Inflammatory macrophage treated with lipopolysaccharide for 4 hours (primary cell): ENCODE results near the gene MAP3K3.
A peak's percentile ranks its signal among the peaks of the same experiment; 100 is the strongest.

Source experiments
- DNase-seq: peaks from one replicate; pipeline ENCODE4 v3.0.0-alpha.2; 2020

MAP3K3 gene

DNA sequence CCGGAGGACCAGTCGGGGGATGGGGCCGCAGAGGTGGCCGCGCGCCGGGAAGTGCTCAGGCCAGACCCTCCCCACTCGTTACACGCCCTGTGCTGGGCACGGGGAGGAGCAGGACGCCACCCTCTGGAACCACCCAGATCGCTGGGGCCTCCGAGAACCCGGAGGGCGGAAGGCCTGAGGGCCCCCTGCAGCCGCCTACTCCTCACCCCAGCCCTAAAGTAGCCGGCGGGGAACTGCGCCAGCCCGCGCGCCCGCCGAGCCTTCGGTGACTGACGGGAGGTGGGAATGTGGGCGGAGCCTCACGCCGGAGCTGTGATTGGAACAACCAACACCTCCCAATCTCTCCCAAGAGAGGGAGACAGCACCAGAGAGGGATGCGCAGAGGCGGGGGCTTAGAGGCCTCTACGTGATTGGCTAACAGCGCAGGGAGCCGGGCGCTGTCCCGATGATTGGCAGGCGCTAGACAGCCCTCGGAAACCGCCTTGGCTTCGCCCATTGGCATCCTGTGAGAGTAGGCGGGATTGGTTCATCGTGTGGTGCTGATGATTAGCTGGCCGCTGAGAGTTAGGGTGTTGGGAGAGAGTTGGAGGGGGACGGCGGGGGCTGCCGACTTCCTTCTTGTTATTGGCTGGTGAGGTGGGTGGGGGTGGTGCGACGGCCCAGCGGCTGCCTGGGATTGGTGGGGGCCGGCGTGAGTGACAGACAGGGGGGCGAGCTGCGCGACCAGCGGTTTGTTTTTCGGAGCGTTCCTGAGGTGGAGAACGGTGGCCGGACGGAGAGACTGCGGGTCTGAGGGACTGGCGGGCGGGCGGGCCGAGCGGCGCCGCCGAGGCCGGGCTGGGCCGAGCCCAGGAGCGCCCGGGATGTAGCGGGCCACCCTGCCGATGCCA is at the start of gene MAP3K3:
TSS of gene MAP3K3 (plus strand) at position 734 of the 890 bp plus-strand sequence. CDS start 343 bp downstream, outside the sequence.
- peak; percentile 100 for DNase-seq

DNA sequence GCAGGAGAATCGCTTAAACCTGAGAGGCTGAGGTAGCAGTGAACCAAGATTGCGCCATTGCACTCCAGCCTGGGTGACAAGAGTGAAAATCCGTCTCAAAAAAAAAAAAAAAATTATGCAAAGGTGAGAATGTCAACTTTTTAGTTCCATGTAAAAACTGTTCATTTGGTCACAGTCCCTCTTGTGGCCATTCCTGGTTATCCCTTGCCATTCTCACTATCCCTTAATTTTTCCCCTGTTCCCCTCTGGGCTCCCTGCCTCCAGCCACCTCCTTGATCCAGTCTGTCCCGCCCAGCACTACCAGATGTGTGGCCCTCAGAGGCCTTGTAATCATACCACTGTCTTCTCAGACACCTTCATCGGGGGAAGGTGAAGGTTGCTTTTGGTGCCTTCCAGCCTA is 48.6 kb upstream of the MAP3K3 start:
- DNase-seq, result no peak

DNA sequence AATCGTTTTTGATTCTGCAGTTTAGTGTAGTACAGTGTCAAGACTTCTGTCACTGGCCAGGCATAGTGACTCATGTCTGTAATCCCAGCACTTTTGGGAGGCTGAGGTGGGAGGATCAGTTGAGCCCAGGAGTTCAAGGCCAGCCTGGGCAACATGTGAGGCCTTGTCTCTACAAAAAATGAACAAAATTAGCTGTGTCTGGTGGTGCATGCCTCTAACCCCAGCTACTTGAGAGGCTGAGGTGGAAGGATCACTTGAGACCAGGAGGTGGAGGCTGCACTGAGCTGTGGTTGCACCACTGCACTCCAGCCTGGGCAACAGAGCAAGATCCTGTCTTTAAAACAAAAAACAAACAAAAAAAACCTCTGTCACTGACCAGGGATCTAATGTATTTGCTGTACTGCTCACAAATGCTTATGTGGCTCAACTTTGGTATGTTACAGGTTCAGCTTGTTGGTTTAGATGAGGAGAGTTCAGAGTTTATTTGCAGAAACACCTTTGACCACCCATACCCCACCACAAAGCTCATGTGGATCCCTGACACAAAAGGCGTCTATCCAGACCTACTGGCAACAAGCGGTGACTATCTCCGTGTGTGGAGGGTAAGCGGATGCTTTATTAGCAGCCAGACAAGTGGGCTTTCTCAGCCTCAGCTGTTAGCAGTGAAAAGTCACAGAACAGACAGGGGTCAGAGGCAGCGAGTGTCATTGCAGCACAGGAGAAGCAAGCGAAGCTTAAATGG is 44.0 kb upstream of the MAP3K3 start:
- no peak for DNase-seq

DNA sequence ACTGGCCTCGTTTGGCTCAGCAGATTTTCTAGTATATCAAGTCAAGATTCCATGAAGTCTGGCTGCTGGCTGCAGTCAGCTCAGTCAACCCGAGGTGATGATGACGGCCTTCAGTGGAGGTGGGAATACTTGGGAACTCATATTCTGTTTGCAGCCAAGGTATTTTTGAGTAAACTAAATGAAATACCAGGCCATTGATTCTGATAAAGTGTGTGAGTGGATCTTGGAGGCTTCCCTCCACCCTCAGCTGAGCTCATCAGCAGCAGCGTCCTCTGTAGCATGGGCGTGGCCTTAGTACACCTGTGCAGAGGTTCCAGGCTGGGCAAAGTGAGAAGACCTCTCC is 43.5 kb upstream of the MAP3K3 start:
- DNase-seq, result no peak

DNA sequence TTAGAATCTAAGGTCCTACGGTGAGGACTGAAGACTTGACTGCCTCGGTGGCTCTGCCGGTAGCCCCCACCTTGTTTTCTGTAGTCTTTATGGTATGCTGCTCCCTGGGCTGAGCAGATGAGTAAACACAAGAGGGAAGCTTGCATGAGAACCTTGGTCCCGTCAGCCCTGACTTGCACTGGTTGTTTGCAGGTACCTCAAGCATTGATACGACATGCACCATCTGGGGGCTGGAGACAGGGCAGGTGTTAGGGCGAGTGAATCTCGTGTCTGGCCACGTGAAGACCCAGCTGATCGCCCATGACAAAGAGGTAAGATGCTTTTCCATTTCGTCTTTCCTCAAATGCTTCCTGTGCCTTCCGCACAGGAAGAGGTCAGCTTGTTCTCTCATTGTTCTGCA is 42.6 kb upstream of the MAP3K3 start:
- no peak for DNase-seq

DNA sequence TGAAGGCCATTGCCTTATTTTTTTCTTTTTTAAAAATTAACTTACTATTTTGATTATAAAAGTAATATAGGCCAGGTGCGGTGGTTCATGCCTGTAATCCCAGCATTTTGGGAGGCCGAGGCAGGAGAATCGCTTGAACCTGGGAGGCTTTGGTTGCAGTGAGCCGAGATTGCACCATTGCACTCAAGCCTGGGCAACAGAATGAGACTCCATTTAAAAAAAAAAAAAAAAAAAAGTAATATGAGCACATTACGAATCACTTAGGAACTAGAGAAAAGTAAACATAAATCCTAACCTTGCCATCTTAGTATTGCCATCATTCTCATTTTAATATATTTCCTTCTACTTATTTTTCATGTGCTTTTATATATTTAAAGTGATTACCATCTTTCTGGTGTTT is 34.4 kb upstream of the MAP3K3 start:
- no peak for DNase-seq

DNA sequence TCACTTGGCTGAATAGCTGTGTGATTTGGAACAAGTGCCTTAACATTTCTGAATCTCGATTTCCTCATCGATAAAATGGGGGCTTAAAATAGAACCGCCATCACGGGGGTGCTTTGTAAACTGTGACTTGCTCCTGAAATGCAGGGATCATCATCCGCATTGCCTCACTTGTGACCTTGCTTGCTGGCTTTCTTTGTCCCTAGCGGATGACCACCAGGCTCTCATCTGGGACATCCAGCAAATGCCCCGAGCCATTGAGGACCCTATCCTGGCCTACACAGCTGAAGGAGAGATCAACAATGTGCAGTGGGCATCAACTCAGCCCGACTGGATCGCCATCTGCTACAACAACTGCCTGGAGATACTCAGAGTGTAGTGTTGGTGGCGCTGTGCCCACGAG is 33.4 kb upstream of the MAP3K3 start:
- no peak for DNase-seq

DNA sequence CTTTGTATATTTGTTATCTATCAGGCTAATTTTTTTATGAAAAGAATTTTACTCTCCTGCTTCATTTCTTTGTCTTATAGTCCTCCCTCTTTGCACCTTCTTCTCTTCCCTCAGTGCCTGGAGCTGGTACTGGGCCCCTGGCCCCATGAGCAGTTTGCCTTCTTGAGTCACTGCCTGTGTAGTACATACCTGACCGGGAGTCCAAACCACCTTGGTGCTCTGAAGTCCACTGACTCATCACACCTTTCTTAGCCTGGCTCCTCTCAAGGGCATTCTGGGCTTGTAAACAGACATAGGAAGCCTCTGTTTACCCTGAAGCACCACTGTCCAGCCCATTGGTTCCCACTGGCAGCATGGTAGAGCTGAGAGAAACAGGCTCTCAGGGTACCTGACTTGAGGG is 32.6 kb upstream of the MAP3K3 start:
- no peak for DNase-seq

DNA sequence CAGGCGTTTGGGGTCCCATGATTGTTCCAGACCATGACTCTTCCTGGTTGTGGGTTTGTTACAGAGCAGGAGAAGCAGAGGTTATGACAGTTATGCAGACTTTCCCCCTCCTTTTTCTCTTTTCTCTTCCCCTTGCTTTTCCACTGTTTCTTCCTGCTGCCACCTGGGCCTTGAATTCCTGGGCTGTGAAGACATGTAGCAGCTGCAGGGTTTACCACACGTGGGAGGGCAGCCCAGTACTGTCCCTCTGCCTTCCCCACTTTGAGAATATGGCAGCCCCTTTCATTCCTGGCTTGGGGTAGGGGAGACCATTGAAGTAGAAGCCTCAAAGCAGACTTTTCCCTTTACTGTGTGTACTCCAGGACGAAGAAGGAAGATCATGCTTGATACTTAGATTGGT is 29.4 kb upstream of the MAP3K3 start:
- no peak for DNase-seq

DNA sequence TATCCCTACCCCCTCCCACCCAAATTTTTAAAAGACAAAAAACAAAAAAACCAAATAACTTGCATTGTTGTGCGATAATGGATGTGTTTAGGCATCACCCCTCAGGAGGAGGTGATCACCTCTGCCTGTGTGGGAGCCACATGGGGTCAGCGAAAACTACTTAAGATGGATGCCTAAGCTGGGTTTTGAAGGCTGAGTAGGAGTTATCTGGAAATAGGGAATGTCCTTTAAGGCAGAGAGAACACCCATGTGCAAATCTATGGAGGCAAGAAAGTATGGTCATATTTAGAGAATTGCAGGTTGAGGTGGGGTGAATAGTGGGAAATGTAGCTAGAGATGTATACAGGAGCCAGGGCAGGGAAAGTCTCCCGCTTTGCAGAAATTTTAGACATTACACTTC is 27.1 kb upstream of the MAP3K3 start:
- no peak for DNase-seq

DNA sequence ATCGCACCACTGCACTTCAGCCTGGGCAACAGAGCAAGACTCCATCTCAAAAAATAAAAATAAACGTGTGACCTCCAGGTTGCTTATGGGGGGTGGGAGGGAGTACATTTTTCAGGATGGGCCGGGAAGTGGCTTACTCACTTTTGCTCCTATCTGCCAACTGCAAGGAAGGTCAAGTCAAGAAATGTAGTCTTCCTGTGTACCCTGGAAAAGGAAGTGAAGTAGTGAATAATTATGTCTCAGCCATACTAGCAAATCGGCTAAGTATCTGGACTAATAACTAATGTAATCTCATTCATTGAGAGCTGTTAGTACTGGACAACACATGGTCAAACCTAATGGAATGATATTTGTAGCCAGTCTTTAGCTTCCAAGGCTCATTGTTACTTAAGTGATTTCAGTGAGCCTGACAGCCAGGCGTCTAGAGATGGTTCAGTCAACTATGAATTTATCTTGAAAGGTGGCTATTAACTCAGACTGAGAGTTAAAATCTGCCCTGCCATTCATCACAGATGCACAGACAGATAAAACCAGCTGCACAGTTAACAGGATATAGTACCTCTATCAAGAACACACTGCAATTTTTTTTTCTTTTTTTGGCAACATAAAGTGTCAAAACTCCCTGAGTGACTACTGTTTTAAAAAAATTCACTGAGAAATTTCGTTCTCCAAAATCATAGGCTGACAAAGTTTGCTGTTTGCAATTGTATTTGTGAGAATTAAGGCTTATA is 25.2 kb upstream of the MAP3K3 start:
- no peak for DNase-seq

DNA sequence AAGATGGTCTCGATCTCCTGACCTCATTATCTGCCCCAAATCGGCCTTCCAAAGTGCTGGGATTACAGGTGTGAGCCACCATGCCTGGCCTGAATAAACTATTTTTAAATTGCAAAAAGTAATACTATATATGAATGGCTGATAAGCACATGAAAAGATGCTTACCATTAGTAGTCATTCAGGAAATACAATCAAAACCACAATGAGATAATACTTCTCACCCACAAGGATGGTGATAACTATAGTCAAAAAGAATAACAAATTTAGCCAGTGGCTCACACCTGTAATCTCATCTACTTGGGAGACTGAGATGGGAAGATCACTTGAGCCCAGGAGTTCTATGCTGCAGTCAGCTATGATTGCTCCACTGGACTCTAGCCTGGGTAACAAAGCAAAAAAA is 23.9 kb upstream of the MAP3K3 start:
- DNase-seq, result no peak

DNA sequence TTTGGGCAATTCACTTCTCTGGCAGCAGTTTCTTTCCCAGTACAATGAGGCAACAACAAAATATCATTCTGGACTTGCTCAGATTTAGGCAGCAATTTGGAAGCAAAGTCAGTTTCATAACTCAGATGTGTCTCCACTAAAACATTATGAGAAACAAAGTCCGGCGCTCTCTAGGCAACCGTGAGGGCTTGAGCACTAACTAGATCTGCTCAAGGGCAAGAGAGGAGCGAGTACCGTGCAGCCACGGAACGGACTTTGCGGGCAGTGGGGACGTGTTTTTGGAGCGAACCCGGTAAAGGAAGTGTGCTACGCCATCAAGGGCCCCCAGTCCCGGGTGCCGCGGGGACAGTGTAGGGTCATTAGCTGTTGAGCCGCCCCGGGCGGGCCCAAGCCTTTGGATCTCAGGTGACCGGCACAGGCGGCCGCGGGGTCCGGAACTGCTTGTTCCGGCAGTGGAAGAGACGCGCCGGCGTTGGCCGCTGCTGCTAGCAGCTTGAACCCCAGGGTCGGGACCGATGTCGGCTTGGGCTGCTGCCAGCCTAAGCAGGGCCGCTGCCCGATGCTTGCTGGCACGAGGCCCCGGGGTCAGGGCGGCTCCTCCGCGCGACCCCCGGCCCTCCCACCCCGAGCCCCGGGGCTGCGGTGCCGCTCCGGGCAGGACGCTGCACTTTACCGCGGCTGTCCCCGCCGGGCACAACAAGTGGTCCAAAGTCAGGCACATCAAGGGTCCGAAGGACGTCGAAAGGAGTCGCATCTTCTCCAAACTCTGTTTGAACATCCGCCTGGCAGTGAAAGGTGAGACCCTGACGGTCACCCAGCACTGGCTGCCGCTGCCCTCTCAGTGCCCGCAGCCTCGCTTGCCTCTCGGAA is 21.4 kb upstream of the MAP3K3 start, which contains the start of gene TACO1:
TSS of gene TACO1 (plus strand) at position 327 of the 870 bp plus-strand sequence. CDS start at position 516, 189 bp downstream.
- DNase-seq, result peak; percentile 76

DNA sequence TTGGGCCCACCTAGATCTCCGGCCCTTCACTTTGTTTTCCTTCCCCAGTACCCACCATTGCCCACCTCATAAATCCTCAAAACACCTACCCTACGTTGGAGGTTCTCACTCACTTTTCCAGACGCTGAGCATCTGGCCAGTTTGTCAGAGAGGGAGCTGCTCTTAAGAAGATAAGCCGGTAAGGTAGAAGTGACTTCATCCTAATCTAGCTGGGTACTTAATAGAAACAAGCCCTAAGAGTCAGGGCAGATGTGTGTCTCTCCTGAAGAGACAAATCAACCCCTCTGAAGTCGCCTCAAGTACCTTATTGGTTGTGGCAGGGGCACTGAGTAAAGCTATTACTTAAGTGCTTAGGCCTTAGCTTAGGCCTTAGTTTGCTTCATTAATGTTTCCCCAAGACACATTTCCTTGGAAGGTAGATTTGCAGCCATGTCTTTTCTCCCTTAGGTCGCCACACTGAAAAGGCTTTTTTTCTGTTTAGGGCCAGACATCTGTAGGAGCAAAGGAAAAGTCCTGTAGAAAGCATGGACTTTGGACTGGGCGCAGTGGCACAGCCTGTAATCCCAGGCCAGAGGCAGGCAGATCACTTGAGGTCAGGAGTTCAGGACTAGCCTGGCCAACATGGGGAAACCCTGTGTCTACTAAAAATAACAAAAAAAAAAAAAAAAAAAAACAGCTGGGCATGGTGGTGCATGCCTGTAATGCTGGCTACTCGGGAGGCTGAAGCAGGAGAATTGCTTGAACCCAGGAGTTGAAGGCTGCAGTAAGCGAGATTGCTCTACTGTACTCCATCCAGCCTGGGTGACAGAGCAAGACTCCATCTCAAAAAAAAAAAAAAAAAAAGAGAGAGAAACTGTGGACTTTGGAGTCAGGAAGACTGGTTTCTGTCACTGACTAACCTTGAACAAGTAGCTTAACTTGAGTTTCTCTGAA is 20.5 kb upstream of the MAP3K3 start:
- no peak for DNase-seq

DNA sequence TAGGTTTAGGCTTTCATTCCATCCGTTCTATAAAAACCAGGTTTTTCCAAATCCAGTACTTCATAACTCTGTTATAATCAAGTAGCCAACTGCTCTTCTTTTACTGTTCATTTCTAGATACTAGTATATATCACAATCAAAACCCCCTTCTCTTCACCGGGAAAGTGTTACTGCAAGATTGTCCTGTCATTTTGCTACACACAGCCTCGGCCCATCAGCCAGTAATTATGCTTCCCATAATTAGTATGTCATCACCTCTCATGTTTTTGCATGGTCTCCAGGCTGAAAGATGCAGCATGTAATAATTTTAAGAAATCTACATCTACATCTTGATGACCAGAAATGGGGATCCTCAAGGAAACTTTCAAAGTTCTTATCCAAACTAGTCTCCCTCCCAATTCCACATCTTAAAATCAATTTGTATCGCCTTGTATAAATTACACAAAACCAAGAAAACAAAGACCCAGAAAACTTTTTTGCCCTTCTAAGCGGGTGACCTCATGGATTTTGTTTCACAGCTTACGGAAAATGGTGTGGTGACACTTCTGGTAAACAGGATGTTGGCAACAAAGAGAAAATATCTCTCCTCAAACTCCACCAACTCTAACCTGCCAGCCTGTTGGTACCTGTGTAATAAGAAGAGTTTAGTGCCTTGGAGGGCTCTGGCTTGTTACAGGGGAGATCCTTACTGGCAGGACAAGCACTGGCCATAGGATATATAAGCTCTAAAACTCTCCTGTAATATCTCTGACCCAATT is 12.2 kb upstream of the MAP3K3 start:
- no peak for DNase-seq

DNA sequence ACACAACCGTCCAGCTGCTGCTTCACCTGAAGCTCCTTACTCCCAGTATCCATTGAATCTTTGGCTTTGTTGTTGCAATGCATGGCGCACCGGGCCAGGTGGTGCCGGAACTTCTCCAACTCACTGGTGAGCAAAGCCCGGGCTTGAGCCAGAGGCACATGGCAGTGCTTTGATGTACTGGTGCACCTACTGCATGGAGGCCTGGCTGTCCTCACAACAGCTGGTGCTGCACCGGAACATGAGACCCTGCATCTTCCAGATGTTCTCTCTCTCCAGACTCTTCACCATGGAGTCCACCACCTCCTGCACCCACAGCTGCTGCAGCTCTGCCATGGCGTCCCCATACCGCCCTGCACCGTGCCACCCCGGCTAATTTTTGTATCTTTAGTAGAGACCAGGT is 11.4 kb upstream of the MAP3K3 start:
- DNase-seq, result no peak

DNA sequence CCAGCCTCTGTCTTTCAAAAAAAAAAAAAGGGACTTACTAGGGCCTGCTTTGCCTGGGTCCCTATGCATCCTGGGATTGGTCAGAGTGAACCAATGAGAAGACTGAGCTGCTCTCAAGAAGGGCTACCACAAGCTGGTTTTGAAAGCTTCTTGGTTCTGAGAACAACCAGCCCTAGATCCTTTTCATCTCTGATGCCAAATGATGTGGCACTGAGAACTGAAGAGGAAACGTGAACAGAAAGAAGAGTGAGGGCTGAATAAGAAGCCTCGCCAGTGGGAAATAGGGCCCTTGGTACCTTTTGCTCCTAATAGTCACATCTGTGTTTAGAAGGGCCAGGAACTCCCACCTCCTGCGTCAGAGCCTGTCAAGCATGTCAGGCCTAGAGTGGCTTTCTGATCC is 10.9 kb upstream of the MAP3K3 start:
- no peak for DNase-seq

DNA sequence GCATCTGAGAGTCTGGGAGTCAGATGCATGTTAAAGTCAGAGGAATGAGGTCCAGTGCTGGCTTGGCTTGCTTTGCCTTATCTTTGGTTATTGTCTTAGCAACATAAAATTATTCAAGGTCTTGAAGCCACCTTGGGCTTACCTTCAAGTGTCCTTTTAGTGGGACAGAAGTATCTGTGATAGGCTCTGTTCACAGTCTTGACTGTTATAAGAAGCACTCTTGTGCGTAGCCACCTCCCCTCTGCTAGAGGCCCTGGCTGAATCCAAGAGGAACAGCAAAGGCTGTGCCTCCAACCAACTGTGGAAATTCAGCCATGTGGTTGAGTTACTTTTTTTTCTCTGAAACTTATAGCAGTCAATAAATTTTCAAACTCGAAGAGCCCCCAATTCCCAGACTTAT is 8.6 kb upstream of the MAP3K3 start:
- DNase-seq, result no peak

DNA sequence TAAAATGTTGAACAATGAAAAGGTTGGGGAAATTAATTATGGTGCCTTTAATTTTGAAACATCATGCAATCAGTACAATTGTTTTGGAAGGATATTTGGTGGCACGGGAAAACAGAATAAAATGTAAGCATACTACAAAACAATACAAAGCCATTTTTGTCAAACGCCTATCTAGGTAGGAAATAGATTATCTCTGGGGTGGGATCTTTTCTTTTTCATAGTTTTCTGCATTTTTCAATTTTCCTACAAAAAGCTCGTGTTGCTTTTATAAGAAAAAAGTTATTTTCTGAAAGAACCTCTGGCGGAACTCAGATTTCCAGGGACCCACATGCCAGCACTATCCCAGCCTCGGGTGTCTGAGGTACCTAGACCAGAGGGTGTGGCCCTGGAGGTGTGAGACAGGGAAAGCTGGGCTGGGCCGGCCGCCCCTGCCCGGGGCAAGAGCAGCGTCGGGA is 961 bp upstream of the MAP3K3 start:
- DNase-seq, result no peak

DNA sequence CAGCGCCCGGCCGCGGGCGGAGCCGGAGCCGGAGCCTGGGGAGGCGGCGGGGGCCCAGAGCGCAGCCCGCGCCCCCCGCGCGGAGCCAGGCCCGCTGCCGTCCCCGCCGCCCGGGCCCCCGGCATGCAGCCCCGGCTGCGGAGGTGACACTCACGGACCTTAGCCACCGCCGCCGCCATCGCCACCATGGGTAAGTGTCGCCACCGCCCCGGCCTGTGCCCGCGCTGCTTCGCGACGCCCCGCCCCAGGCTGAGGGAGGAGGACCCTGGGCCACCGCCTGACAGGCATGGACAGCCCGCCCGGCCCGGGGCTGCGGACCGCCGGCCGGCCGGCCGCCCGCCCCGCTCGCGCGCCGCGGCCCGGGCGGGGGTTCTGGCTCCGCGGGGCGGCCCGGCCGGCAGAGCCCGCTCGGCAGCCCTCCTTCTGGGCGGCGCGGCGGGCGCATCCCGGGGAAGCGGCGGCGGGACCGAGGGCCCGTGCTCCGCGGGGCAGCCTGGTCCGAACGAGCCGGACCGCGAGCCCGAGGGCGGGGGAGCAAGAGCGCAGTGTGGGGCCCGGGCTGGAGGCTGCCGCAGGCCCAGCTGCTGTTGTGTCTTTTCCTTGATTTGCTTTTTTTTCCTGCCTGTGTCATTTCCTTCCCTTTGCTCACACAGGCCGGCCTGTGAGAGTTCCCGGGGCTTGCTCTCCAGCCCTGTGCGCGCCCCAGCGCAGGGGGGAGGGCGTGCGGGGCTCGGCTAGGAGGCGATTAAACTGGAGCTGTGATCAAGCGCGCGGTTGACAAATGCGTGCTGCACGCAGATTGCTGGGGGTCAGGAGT is 565 bp downstream of the MAP3K3 start:
- peak; percentile 80 for DNase-seq
